Measurements from ENCODE around the gene MAP3K7.

Gene MAP3K7

DNA sequence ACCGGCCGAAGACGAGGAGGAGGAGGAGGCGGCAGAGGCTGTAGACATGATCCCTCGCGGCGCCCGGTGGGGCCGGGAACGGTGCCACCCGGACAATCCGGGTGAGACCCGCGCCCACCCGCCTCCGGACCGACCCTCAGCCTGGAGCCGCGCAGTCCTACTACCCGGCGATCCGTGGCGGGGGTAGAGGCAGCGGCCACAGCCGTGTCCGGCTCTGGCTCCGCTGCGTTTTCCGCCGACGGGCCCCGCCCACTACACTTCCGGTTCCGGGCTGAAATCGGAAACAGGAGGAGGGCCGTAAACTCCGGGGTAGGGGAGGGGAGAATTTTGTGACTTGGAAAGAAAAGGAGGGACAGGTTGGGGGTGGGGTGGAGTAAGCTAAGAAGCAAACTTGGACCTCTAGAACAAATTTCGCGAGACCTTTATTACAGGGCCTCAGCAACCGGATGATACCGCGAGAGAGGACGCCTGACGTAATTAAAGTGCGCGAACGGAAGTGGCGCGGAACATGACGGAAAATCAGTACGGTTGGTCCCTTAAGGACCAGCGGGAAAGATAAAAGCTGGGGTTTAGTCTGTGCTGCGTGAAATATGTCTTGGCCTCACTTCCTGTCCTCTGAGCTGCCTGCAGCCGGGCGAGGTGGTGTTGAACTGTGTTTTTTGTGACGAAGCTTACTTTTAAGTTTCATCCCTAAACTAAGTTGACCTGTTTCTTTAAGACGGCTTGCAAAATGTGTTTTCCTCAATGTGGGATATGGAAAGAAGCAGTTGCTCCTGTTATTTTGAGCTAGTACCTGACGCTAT is at the start of gene MAP3K7:
MAP3K7 (minus strand) TSS at position 237 of the 803 bp plus-strand sequence; CDS start at position 48, 189 bp downstream.
- DNase-seq = peak; percentile 97

DNA sequence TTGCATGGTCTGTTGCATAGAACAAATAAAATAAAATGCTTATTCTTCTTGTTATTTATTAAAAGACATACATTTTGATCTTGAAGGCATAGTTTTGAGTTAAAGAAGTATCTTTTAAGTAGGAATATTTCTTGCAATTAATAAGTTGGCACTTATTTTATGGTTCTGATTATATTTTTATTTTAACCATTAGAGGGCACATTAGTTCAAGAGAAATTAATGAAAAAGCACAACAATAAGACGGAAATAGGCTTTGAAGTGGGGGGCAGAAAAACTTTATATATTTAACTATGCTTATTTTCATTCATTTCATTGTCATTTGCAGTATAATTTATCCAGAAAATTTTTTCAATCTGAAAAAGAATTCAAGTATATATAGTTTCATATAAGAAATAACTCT is 44.2 kb upstream of the MAP3K7 start:
- DNase-seq = no peak

DNA sequence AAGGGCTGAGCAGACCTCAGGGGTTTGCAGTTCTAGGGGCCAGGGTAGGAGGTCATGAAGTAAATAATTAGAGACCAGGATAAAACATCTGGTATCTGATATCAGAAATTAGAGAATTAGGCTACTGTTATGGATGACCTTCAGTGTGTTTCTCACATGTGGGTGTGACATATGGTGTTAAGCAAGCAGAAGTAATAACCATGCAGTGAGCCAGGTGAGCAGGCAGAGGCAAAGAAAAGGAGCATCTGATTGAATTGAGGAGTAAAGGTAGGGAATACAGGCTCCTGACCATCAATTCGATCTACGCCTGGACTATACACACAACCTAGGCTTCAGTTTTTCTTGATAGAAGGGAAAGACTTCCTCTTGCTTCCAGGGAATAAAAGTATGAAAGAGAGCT is 34.7 kb upstream of the MAP3K7 start:
- no peak for DNase-seq

DNA sequence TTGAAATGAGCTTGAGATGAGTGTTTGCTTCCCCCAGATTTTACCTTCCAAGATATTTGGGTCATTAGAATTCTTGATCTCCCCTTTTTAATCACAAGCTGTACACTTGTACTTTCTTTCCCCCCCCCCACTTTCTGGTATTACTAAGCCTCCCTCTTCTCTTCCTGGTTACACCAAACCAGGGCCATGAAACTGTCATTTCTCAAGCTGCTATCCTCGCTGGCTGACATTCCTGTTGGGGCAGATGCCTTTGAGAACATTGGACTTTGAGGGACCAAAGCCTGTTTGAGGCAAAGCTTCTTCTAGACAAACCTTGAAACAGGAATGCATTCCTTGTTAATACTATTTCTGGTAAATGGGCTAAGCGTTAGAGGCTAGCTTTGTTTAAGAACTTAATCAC is 32.3 kb upstream of the MAP3K7 start:
- DNase-seq = no peak

DNA sequence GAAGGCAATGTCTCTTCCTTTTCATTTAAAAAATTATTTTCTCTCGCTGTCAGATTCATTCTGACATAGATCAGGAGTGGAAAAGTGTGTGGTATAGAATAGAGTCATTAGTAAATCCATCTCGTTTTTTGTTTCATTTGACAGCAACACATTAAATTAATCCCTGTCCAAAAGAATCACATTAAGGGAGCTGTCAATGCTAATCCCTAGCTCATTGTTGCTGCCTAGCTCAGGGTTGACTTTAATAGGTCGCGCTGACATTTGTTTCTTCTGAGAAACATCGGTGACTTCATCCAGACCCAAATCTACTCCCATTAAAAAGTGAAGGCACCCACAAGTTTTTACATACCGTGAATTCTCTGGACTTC is 25.4 kb upstream of the MAP3K7 start:
- DNase-seq = no peak

DNA sequence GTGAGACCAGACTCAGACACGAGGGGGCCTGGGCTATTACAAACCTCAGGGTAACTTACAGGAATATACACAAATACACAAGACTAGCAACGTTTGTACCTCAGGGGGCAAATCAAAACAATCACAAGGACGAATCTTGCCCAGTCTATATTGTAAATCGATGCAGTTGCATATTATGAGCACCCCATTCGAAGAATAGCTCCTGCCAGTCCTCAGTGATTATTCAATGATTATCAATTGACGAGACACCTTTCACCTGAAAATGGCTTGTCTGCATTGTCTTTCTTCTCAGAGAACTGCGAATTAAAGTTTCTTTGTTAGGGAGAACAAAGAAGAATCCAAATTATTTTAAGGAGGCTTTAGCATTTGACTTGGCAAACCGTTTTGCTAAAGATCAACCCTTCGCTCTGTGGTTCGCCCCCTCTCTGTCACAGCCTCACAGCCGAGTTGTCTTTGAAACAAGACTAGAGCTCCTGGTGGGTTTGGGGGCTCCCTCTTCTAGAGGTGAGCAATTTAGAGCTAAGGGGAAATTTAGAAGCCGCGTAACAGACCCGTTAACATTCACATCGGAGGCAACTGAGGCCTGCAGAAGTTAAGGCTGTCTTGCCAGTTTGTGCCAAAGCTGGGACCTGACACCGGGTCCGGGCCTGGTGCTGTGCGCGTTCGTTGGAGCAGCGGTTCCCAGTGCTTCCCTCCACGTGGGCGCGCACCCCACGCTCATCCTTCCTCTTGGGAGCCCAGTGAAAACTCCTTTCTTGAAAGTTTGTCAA is 24.9 kb upstream of the MAP3K7 start:
- no peak for DNase-seq

DNA sequence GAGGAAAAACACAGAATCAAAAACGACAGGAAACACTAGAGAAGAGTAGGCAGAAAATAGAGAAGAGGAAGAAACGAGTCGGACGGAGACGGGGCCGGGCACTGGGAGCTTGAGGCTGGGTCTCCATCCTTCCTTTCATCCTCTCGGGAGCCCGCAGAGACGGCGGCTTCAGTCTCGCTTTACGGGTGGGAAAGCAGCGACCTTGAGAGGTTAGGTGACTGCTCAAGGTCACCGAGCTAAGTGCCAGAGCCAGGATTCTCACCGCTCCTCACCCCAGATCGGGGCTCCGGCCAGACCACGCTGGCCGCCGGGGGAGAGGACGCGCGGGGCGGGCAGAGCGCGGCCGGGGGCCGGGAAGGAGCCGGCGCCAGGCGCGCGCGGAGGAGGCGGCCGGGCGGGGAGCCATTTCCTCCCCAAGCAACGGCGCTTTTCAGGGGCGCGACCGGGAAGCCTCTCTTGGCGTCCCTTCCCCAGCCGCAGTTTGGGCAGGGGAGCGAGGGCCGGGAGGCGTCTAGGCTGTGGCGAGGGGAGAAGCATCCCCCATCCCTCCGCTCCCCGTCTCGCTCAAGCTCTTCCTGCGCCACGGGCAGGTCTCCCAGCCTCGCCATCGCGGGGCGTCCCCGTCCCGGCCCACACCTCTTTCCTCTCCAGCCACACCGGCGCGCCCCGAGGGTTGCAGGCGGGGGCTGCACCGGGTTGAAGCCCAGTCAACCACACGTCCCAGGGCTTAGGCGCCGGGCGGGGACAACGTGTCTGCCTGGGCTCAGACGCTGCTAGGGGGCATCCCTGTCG is 24.1 kb upstream of the MAP3K7 start:
- DNase-seq = peak; percentile 16

DNA sequence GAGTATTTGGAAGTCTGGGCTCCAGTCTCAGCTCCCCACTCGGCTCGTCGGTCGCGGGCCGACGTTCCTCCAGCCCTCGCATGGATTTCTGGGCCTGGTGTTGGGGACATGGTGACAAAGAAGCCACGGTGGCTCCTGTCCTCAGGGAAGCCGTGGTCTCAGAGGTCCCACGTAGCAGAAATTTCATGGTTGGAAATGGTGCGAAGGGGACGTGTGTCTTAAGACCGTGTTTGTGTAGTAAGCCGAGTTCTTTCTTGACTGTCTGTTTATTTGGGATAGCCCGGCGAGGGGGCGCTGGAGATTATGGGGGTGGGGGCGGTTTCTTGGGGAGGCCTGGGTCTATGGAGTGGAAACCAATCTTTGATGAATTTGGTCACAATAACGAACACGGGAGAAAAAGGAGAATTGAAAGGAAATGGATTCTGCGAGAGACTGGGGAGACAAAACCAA is 23.5 kb upstream of the MAP3K7 start:
- DNase-seq = no peak

DNA sequence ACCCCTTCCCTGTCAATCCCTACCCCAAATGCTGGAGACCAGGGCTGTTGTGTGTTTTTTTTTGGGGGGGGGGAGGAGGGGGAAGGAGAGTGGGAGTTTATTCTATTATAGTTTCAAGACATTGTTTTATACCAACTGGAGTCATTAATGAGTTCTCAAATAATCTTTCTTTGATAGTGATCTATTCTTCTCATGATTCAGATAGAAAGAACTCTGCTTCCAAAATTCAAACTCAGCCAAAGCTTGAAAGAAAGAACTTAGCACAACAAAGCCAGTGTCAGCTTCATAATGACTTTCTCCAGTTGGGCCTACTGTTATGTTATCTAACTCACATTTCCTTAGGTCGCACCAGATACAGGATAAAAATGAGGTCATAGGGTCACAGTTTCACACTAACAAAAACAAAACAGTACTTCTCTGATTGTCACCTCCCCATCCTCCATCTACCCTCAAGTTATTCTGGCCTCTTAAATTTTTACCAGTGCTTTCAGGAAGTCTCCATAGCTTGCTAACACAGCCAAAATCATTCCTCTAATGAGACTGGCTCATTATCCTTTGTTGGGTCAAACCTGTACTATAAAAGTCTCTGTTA is 19.0 kb upstream of the MAP3K7 start:
- no peak for DNase-seq

DNA sequence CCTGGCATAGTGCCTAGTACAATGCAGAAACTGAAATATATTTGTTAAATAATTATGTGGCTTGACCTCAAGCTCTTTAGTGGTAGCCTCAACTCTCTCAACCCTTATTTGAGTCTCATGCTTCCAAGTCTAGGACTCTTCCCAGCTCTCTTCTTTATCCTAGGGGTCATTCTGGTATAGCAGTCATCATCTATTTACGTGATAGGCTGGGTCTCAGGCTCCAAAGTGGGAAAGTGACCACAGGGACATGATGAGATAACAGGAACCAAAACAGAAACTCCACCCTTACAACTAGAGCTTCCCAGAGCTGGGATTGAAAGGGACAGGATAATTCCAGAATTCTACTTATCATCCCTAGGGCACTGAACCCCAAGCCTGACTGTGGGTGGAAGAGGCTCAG is 17.7 kb upstream of the MAP3K7 start:
- no peak for DNase-seq

DNA sequence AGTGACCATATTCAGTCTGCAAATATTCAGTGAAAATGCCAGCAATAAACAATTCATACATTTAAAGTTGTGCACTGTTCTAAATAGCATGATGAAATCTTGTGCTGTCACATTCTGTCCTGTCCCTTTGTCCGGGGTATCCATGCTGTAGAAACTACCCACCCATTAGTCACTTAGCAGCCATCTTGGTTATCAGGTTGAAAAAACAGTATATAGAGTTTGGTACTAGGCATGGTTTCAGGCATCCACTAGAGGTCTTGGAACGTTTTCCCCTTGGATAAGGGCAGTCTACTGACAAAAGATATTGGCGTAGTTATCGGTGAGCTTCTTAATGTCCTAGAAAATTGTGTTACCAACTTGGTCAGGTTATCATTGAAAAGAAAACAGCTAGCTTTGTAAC is 12.3 kb upstream of the MAP3K7 start:
- no peak for DNase-seq

DNA sequence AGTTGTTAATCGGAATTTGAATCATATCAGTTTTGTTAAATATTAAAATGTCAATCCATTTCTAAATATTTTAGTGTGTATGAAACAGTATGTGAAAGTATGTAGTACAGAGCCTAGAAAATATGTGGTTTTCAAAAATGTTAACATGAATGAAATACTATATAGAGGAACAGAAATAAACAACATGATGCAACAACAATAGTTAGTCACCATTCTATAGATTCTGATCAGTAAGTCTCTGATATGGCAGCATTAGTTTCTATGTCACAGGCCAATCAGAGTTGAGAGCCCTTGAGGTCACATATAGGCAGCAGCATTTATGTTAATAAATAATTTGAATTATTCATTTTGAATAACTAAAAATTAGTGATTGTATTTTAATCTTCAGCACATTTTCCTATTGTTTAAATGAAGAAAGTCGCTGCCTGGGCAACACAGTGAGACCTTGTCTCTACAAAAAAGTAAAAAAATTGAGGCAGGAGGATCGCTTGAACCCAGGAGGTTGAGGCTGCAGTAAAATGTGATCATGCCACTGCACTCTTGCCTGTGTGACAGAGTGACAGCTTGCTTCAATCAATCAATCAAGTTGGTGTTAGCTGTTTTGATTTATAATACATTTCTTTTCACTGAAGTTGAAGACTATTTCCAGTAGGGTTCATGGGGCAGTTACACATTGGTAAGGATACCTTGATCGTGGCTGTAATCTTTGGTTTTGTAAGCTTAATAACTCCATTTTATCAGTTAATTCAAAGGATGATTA is 11.5 kb upstream of the MAP3K7 start:
- DNase-seq = no peak

DNA sequence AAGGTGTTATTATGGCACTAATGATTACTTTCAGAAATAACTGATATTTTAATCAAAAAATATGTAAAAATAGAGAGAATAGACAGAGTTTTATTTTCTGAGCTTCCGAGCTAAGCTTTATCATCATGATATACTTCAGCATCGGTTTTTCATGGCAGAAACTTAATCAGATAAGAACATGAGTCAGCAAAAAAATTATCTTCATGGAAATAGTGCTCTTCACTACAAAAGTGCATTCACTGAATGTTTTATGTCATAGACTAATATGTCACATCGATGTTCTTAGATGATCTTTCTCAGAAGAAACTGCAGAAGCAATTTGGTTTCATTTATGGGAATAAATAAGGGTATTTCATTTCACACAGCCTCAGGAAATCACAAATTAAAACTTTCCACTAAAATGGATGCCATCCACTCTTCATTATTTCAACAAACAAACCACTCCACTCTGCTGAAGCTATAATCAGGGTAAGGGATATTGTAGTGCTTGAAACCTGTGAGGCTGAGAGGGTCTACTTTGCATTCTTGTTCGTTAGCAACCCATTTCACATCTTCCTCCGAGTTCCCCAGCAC is 10.2 kb upstream of the MAP3K7 start:
- no peak for DNase-seq

DNA sequence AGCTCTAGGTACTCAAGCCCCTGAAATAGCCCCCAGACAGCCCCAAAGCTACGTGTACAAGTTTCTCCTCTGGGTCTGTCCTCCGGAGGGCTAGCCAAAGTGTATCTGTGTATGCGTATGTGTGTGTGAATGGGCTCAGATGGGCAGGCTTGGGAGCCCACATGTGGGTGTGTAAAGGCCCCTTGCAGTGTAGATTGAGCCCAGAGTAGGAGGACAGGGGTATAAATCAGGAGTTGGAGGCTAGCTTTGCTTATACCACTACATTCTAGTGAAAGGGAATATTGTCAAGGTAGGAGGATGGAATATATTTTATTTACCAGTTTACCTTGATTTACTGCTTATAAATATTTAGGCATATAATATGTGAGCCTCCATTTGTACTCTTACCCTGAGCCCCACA is 9.0 kb upstream of the MAP3K7 start:
- DNase-seq = no peak

DNA sequence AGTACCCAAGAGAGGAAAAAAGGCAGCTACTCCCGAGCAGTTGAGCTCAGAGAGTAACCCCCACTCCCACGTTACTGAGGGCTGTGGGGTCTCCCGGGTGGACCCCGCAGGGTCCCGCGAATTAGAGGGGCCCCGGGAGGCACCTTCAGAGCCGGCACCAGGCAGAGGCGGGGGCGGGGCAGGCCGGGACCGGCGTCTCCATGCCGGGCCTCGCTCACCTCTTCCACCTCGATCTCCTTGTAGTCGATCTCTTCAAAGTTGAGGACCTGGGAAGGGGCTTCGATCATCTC is 381 bp downstream of the MAP3K7 start:
- DNase-seq = peak; percentile 14

DNA sequence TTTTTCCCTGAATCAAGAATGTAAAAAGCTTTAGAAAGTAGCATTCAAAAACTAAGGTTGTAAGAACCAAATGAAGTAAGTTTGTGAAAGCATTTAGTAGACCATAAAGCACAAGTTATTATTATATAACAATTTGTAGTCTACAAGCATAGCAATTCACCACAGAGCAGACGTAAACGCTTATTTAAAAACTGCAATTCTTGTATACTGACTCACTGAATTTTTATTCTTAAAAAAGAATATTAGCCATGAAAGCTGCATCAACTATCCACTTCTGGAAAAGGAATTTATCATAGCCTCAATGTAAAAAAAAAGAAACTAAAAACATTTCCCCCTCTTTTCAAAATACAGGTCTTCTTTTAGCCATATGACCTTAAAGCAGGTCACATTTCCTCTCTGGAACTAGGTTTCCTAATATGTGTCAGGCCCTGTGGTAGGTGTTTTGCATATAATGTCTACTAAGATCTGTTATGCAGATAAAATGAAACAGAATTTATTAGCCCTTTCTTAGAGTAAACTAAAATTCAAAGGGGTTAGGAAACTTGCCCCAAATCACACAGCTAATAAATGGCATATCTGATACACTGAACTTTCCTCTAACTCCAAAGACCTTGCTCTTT is 2.1 kb downstream of the MAP3K7 start:
- DNase-seq = peak; percentile 31

DNA sequence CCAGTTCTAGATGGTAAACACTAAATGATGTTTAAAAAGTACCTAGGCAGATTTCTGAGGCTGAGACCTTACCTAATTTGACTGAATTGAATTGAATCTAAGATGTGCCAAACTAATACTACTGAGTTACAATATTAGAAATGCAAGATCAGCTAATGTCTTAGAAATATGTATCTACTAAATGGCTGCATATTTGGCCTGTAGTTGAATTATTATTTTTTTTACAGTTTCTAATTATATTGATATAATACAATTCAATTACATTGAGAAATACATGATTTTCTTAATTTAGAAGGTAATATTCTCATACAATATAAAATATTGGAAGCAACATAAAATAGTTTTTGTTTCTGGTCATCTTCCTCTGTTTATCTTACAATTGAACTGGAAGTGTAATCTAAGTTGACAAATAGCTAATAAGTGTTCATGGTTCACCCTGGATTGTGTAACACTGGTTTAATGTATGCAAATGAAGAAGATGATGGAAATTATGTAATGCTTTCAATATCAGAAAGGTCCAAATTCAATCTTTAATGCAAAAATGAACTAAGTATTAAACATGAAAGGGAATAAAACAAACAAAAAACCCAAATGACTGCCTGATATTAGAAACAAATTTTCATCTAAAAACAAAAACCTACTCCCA is 2.9 kb downstream of the MAP3K7 start:
- peak; percentile 8 for DNase-seq

DNA sequence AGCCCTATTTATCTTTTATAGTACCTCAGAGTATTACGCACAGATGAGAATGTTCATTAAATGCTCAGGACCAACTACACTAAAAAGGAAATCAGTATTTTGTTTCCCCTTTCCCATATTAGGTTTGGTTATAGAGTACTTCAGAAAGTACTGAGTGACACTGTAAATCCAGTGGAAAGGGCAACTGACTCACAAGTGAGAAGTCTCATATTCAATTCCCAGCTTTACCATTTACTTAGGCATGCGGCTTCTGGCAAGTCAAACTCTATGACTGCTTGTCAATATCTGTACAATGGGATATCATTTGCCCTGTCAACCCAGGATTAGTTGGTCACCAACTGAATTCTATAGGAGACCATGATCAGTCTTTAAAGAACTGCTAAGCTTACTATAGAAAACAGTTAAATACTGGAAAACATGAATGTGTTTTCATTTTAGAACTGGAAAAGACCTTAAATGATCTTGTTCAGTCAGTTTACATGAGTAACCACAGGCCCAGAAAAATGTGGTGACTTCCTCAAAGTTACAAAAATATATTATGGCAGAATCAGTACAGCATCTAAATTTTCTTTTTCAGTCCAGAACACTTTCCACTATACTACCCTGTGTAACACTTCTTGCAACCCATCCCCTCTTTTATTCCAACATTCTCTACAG is 3.6 kb downstream of the MAP3K7 start:
- DNase-seq = peak; percentile 15

DNA sequence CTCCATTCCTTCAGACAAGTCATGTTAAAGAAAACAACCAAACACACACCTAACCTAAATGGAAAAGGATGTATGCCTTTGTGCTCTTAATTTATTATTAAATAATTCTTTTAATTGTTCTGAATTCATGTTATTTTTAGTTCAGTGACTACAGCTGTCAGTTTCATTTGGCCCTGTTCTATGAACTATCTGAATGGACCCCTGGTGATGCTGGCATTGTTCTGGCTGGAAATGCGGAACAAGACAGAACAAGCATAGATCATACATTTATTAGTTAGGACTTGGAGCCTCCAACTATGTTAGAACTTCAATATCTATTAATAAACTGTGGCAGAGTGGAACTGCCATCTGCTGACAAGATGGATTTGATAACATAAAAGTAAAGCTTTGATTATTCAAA is 5.7 kb downstream of the MAP3K7 start:
- no peak for DNase-seq

DNA sequence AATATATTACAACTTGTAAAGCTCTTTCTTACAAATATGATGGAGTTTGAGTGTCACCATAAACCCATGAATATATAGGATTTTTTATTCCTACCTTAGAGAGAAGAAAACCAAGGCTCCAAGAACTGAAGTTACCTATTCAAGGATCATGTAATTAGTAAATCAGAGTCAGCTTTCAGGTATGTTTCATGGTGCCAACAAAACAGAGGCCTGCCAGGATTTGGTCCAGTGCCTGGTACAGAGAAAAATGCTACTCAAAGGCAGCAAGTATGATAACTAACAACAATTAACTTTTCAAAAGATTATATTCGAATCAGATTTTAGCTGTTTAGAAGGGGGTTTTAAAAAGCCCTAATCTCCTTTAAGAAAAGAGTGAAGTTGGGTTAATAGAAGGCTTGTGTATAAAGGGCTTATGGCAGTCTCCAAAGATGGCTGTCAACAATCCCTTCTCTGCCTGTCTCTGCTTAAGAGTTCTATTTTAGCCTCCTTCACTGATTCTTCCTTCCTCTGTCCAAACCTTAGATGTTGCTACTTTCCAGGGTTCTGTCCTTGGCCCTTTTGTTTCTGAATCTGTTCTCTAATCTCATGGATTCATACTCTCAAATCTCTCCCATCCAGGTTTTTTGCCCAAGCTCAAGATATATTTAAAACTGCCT is 7.8 kb downstream of the MAP3K7 start:
- DNase-seq = no peak
